ENCODE data around the gene STEAP1.

DNA sequence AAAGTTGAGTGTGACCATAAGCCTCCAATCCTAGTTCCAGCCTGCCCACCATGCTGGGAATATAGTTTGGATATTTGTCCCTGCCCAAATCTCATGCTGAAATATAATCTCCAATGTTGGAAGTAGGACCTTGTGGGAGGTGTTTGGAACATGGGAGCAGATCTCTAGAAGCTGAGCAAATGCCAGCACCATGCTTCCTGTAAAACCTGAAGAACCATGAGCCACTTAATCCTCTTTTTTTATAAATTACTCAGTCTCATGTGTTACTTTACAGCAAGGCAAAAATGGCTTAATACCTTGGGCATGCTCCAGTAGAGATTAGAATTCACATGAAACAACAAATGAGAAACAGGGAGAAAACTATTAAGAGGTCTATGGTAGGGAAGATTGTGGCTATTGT is 27.2 kb downstream of the STEAP1 start:
- TF ChIP-seq GATA2 (IDR thresholded peaks at IDR 0.05; ENCODE audit: low read depth, low read length), result no peak
- no peak for TF ChIP-seq GATA3 (IDR thresholded peaks at IDR 0.05; ENCODE audit: low read depth, low read length)
